GM19328 (cell line): ENCODE data around the gene COPS6.

Source experiments
- ATAC-seq: cut with Tn5 transposase; IDR thresholded peaks from one replicate; pipeline ENCODE4 v1.9.1; 2021; ENCODE audit warnings: mild to moderate bottlenecking, moderate library complexity; ENCODE audit not compliant: unreplicated experiment

COPS6 gene

DNA sequence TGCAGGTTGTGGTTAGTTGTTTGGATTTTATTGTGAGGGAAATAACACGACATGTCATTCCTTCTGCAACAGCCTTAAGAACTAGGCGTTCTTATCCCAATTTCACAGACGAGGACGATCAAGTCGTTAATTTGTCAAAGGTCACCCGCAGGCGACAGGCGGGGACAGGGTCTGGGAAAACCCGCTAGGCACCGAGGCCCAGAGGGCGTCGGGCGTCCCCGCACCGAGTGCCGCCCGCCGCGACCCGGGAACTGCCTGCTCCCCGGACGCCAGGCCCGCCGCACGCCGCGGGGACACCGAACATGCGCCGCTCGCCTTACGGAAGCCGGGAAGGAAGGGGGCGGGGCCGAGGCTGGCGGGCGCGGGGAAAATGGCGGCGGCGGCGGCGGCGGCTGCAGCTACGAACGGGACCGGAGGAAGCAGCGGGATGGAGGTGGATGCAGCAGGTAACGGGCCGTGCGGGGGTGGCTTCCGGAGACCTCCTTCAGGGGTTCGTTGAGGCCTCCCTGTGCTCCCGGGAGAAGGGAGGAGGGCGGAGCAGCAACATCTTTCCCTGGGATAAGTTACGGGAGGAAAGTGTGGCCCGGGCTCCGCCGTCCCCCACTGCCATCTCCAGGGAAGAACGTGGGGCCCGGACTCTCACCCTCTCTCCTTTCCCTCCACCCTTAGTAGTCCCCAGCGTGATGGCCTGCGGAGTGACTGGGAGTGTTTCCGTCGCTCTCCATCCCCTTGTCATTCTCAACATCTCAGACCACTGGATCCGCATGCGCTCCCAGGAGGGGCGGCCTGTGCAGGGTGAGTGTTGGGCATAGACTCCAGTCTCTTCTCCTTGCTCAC lies at the start of gene COPS6:
Gene COPS6 (plus strand): TSS at position 349 of the 837 bp plus-strand sequence. CDS start 22 bp downstream, at position 371.
- no peak for ATAC-seq

DNA sequence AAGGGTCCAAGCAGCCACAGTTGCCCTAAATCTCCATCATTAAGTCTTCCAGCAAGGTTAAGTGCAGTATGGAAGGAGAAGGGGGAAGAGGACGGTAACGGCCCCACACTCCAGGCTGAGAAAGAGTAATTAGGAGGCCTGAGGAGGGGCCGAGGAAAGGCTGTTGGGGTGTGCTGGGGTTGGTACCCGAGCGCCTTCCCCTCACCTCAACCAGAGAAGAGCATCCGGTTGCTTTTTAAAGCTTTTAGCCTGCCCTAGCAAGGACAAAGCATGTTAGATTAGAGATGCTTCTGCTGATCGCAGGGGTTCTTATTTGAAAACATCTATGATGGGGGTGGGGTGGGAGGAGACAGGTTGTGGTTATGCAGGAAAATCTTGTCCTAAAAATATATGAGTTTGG lies 48.2 kb upstream of the COPS6 start:
- no peak for ATAC-seq

DNA sequence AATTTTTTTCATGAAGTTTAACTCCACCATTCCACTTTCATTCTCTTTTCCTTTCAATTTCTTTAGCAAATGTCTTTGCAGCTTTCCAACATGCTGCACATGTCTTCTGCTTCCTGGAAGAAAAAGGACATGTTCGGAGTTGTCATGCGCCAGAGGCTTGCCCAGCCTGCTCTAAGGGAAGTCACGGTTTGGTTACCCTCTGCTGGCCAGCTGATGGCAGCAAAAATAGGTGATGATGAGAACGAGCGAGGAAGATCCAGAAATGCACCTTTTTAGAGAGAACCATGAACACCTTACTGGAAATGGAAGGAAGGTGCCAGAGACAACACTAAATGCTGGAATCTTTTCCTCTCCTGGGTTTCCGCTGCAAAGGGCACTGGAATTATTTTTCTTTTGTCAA lies 44.1 kb upstream of the COPS6 start:
- ATAC-seq: no peak

DNA sequence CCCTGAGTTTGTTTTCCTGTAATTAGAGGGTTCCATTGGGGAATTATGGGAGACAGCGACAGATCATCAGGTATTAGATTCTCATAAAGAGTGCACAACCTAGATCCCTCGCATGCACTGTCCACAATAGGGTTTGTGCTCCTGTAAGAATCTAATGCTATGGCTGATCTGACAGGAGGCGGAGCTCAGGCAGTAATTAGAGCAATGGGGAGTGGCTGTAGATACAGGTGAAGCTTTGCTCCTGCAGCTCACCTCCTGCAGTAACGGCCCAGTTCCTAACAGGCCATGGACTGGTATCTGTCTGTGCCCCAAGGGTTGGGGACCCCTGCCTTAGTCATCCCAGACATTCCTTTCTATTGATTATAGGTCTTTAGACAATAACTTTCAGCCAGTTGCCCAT lies 40.1 kb upstream of the COPS6 start:
- no peak for ATAC-seq

DNA sequence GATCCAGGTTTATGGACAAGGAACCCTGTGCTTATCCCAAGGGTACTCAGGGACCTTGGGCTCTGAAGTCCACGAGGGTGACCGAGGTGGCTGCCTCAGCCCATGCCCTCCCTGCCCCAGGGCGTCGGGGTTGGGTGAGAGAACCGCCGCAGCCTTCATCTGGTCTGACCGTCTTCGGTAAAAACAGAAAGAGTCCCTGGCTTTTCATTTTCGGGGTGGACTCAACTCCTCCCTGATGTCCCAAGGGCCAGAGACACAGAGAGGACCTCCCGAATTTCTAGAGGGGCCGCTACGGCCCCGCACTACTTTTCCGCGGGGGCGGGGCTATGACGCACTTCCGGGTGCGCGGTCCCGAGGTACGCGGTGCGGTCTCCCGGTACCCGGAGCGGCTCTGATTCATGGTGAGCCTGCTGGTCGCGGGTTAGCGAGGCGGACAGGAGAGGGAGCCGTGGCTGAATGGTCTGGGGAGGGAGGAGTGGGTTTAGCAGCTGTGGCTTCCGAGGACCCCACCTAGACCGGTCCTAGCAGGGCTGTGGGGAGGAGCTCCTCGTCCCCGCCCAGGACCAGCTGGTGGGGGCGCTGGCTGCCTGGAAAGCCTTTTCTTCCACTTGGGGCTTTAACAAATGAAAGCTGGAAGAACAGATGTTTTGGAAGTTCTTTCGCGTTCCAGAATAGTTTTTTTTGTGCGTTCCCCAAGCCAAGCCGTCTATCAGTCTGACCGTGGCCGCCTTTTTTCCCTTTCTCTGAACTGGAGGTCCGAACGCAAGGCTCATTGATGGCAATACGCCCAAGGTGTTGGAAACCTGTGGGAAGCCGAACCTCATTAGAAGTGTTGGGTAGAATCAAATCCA lies 39.1 kb upstream of the COPS6 start, which contains the start of gene ZSCAN21:
Gene ZSCAN21 (plus strand): TSS at position 334 of the 851 bp plus-strand sequence. CDS start 7,233 bp downstream, outside the sequence.
- peak; percentile 89 for ATAC-seq

DNA sequence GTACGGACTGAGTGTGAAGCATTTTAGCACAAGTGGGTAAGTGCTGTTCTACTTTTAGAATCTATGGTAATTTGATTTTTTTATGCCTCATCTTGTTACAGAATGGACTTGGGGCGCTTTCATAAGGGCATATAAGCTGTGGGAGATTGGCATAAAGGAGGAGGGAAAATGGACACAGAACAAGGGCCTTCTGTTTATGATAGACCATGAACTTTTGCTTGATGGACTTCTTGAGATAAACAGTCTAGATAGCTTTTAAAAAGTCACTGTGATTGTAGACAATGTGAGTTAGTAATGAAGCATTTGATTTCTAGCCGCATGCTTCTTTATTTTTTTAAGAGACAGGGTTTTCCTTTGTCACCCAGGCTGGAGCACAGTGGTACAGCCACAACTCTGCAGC lies 37.2 kb upstream of the COPS6 start:
- no peak for ATAC-seq

DNA sequence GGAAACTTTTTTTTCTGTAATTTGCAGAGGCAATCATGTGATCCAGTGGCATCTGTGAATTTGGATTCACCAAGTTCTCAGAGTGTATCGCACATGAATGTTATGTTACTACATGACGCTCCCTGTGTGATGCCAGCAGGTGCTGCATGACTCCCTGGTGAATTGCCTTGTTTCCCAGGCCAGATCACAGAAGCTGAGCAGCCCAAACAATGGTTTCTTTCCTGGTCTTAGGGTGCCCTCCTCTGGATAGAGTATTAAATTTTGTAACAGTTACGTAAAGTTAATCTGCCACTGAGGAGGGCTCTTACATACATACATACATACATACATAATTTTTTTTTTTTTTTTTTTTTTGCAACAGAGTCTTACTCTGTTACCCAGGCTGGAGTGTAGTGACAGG lies 35.6 kb upstream of the COPS6 start:
- no peak for ATAC-seq

DNA sequence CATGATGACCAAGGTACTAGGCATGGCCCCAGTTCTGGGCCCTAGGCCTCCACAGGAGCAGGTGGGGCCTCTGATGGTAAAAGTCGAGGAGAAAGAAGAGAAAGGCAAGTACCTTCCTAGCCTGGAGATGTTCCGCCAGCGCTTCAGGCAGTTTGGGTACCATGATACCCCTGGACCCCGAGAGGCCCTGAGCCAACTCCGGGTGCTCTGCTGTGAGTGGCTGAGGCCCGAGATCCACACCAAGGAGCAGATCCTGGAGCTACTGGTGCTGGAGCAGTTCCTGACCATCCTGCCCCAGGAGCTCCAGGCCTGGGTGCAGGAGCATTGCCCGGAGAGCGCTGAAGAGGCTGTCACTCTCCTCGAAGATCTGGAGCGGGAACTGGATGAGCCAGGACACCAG lies 31.8 kb upstream of the COPS6 start:
- no peak for ATAC-seq

DNA sequence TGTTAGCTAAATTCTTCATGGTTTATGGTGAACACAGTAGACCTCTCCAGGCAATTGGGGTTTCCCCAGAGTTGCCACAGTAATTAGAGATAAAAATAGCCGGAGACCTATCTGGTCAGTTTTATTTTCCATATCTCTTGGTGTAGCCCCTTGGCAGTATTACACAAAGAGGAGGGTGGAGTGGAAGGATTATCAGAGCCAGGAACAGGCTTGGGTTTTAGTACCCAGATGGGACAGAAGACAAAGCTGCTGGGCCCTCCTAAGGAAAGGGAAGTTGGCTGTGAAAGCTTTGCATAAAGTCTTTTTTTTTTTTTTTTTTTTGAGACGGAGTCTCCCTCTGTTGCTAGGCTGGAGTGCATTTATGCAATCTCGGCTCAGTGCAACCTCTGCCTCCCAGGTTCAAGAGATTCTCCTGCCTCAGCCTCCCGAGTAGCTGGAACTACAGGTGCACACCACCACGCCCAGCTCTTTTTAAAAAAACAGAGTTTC lies 29.5 kb upstream of the COPS6 start:
- no peak for ATAC-seq

DNA sequence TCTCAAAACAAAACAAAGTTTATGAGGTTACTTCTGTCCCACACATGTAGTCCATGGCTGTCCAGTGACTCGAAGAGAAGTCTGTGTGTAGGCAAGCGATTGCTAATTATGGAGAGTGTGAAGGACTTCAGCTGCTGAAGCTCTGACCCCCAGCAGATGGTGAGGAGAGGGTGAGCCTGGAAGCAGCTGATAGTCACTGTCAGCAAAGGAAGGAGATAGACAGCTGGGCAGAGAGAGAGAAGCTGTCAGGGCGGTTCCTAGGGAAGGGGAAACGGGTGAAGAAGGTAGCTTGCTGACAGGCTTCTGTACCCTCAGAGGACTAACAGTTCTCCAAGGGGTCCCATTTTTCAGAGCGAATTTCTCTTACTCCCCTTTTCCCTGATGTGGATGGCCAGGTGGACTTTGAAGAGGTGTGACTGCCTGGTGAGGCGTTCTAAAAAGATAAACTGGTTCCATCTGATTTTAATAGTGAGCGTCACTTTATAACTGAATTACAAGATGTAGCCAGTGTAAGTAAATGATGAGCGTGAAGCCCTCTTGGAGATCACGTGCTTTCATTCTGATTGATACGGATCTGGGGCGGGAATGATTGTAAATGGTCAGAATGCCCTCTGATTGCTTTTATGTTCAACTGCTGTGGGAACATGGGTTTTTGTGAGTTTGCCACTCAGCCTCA lies 27.1 kb upstream of the COPS6 start:
- no peak for ATAC-seq

DNA sequence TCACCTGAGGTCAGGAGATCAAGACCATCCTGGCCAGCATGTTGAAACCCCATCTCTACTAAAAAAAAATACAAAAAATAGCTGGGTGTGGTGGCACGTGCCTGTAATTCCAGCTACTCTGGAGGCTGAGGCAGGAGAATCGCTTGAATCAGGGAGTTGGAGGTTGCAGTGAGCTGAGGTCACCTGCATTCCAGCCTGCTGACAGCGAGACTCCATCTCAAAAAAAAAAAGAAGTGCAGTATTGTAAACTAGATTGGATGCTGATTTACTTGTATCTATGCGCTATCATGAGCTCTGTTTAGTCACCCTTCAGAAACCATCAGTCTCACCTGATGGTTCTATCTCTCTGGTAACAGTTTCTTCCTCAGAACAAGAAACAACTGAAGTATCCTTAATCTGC lies 25.4 kb upstream of the COPS6 start:
- ATAC-seq: no peak

DNA sequence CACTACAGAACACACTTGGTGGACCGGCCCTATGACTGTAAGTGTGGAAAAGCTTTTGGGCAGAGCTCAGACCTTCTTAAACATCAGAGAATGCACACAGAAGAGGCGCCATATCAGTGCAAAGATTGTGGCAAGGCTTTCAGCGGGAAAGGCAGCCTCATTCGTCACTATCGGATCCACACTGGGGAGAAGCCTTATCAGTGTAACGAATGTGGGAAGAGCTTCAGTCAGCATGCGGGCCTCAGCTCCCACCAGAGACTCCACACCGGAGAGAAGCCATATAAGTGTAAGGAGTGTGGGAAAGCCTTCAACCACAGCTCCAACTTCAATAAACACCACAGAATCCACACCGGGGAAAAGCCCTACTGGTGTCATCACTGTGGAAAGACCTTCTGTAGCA lies 24.6 kb upstream of the COPS6 start:
- ATAC-seq: no peak

DNA sequence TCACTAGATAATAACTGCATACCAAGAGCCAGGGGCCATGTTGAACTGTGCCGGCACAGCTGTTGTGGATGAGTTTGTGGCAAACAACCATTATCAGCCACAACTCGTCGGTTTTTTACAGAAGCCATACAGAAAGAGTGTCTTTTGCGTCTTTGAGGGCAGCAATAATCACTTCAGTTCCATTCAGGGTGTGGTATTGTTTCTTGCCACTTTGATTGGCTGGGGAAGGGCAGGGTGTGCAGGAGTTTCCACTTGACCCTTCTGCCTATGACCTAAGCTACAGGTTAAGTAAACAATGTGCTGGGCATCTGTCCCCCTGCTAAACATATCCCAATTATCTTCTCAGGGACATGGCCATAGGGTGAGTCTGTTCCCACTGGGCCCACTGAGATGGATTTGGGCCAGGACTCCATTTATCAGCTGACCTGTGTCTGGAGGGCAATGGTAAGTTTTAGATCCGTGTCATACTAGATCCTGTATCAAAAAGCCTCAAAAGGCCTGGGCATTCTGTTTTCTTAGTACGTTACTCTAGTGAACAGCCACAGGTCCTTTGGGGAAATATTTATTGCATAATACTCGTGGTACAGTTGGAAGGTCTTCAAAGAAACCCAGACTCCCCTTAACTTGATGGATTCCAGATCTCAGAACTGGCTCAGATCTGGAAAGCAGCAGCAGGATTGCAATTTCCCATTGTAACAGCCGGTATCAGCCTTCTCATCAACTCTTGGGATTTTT lies 23.1 kb upstream of the COPS6 start:
- no peak for ATAC-seq

DNA sequence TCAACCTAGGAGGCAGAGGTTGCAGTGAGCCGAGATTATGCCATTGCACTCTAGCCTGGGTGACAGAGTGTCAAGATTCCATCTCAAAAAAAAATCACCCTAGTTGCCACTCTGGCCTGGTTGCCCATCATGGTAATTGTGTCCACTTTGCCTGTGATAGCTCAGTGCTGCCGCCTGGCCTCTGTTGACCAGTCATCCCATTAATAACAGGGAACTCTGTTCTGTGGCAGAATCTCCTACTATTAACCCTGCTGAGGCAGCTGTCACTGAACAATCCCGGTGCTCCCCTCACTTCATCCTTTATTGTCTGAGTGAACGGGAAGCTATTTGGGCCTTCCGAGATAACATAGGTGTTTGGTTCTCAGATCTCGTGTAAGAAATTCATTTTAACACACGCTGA lies 21.8 kb upstream of the COPS6 start:
- ATAC-seq: no peak

DNA sequence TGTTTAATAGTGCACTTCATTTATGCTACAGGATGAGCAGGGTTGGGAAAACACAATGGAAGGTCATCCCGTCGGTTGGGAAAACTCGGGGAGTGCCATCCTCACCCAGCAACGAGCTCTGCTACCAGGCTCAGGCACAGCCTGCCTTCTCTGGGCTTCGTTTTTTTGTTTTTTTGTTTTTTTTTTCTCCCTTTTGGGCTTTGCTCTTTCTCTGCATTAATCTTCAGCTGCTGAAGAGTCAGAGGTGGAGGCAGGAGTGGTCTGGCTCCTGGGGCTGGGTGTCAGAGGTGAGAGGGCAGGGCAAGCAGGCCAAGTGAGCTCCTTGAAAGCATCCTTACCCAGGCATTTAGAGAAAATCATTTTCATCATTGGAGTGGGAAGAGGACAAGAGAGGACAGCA lies 18.8 kb upstream of the COPS6 start:
- no peak for ATAC-seq

DNA sequence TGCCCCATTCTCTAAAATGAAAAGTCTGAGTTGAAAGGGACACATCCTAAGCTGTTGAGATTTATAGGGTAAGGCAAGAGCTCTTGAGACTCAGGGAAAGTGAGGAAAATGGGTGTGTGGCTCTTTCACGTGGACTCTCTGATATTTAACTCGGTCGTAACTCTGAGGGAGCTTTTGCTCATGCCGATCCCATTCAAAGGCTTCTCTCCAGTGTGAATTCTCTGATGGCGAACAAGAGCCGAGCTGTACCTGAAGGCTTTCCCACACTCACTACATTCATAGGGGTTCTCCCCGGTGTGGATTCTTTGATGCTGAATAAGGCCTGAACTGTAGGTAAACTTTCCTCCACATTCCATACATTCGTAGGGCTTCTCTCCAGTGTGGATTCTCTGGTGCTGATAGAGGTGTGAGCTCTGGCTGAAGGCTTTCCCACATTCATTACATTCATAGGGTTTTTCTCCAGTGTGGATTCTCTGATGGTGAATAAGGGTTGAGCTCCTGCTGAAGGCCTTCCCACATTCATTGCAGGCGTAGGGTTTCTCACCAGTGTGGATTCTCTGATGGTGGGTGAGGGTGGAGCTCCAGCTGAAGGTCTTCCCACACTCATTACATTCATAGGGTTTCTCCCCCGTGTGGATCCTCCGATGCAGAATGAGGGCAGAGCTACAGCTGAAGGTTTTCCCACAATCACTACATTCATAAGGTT lies 17.6 kb upstream of the COPS6 start:
- no peak for ATAC-seq

DNA sequence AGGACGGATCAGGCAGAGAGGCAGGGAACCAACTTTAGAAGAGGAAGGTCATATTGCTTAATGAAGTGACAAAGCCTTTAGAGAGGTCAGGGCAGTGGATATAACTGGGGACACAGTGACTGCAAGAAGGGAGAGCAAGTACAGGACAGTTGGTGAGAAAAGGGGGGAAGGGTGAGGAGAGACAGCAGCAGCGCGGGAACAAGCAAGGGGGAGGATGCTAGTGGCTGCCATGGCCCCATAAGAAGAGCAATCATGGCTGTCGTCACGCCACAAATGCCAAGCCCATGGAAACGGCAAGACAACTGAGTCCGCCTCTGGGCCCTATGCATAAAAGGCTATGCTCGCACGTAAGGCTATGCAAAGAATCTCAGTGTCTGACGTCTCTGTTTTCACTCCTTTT lies 16.3 kb upstream of the COPS6 start:
- ATAC-seq: no peak

DNA sequence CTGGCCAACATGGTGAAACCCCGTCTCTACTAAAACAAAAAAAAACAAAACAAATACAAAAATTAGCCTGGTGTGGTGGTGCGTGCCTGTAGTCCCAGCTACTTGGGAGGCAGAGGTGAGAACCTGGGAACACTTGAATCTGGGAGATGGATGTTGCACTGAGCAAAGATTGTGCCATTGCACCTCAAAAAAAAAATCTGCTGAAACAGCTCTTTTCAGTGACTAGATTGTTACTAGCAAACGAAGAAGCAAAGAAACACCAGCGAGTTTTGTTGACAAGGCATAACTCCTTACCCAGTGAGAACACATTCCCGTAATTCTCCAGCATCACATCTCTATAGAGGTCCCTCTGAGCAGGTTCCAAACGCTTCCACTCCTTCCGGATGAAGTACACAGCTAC lies 13.9 kb upstream of the COPS6 start:
- no peak for ATAC-seq

DNA sequence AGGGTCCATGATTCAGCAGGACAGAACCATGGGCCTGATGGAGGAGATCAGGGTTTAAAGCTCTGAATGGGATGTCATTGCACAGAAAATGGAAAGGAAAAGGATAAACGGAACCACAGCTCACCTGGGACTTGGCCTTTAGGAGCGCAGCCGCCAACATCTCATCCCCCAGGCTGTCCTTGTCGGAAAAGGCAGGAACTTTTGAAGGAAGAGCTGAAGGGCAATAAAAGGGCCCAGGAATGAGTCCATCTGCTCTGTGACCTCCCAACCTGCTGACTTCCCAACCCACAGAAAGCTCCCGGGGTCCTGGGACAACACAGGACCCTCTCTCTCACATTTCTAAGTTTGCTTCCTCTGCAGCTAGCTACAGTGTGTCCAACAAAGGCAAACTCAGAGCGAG lies 13.4 kb upstream of the COPS6 start:
- ATAC-seq: no peak

DNA sequence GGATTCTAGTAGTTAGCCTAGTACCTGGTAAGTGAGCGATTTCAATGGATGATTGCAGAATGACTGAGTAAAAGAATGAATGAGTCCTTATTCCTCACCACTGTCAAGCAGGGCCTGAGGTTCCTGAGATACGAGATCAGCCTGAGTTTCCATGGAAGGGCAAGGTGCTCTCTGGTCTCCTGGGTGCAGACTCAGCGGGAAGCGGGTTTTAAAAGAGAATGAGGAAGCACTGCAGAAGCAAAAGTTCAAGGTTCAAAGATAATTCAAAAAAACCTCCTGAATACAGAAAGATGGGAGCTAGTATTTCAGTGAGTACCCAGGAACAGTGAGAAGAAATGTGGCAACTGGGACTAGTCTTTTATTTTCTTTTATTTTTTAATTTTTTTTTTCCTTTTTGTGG lies 11.6 kb upstream of the COPS6 start:
- ATAC-seq: no peak
